ENCODE measurements around the gene OR10H4.

- TF ChIP-seq SP1 (IDR thresholded peaks at IDR 0.05; ENCODE audit: low read depth, low read length) (no peak), NRF1 (IDR thresholded peaks at IDR 0.05; ENCODE audit: low read depth, low read length) (no peak), MAX (IDR thresholded peaks at IDR 0.05) (no peak)
Observed at GRCh38 chr19:15986701-15987100, 37.9 kb downstream of the OR10H4 start.

Data from H1 (cell line).